GM12878 (cell line): ENCODE data around the gene KRT6C.

Experiments
- ETV6 ChIP-seq, 2 experiments: fragments of 450-650 bp in 1 of 2; IDR thresholded peaks in 1 of 2; conservative IDR thresholded peaks in 1 of 2; 2 replicates each; pipeline ENCODE4 v1.6.1; 2014; ENCODE audit warnings: antibody characterized with exemption in 1 of 2, borderline replicate concordance in 1 of 2, low read depth in 1 of 2, mild to moderate bottlenecking in 1 of 2, moderate library complexity in 1 of 2
- EZH2 ChIP-seq: IDR thresholded peaks from 2 replicates; pipeline ENCODE4 v1.6.1; 2012; ENCODE audit warnings: low read depth, mild to moderate bottlenecking, control low read depth, inconsistent platforms, low read length, borderline replicate concordance; ENCODE audit not compliant: control insufficient read depth
- FOS ChIP-seq: IDR thresholded peaks from 3 replicates; pipeline ENCODE4 v1.6.1; 2011; ENCODE audit warnings: borderline replicate concordance; ENCODE audit not compliant: insufficient read length; ENCODE audit errors: extremely low read depth
- FOXK2 ChIP-seq: fragments of 450-650 bp; IDR thresholded peaks from 2 replicates; pipeline ENCODE4 v1.6.1; 2017; ENCODE audit warnings: mild to moderate bottlenecking, moderate library complexity
- NFXL1 ChIP-seq: fragments of 450-650 bp; IDR thresholded peaks from 2 replicates; pipeline ENCODE4 v1.6.1; 2017; ENCODE audit warnings: antibody characterized with exemption, mild to moderate bottlenecking, borderline replicate concordance
- POLR2A ChIP-seq: IDR thresholded peaks from 2 replicates; pipeline ENCODE4 v1.6.1; 2011; ENCODE audit warnings: low read depth, mild to moderate bottlenecking, low read length
- RELA ChIP-seq: fragments of 450-650 bp; IDR thresholded peaks from 2 replicates; pipeline ENCODE4 v1.8.0; 2014; ENCODE audit warnings: borderline replicate concordance; ENCODE audit not compliant: partially characterized antibody
- RFX5 ChIP-seq: IDR thresholded peaks from 2 replicates; pipeline ENCODE4 v1.6.1; 2011; ENCODE audit warnings: low read depth, low read length, improper control_type of control experiment
- SMAD1 ChIP-seq: fragments of 450-650 bp; IDR thresholded peaks from 2 replicates; pipeline ENCODE4 v1.6.1; 2018; ENCODE audit warnings: mild to moderate bottlenecking, low read depth; ENCODE audit not compliant: partially characterized antibody
- TCF7 ChIP-seq: IDR thresholded peaks from 2 replicates; pipeline ENCODE4 v1.6.1; 2014; ENCODE audit warnings: antibody characterized with exemption, borderline replicate concordance
- TF ChIP-seq, protein P1 (sequence below), 3 experiments: IDR thresholded peaks in 2 of 3; conservative IDR thresholded peaks in 1 of 3; 2 replicates each; pipeline ENCODE4 v1.5.1; 2011; ENCODE audit warnings: low read depth in 3 of 3, low read length in 3 of 3, mild to moderate bottlenecking in 3 of 3, control low read depth in 2 of 3, moderate library complexity in 2 of 3, inconsistent platforms in 1 of 3, mixed read lengths in 1 of 3; ENCODE audit not compliant: control insufficient read depth in 2 of 3, insufficient read depth in 1 of 3; ENCODE audit errors: extremely low read depth in 1 of 3

DNA sequence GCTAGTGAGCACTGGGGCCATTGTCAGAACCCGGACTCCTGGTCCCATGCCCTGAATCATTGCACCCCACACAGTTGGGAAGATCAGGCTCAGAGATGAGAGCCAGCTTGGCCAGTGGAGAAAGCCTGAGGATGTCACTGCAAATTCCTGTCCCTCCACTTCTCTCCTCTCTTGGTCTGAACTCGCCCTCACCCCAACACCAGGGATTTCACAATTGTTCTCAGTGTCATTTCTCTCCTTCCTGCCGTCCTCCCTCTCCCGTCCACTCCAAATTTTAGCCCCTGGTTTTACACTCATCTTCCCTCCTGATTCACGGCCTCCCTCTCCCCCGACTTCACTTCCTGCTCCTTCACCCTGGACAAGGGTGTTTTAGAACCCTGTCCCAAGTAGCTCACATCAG lies 50.6 kb downstream of the KRT6C start:
- TF ChIP-seq RELA: no peak
- TF ChIP-seq, protein P1, sequence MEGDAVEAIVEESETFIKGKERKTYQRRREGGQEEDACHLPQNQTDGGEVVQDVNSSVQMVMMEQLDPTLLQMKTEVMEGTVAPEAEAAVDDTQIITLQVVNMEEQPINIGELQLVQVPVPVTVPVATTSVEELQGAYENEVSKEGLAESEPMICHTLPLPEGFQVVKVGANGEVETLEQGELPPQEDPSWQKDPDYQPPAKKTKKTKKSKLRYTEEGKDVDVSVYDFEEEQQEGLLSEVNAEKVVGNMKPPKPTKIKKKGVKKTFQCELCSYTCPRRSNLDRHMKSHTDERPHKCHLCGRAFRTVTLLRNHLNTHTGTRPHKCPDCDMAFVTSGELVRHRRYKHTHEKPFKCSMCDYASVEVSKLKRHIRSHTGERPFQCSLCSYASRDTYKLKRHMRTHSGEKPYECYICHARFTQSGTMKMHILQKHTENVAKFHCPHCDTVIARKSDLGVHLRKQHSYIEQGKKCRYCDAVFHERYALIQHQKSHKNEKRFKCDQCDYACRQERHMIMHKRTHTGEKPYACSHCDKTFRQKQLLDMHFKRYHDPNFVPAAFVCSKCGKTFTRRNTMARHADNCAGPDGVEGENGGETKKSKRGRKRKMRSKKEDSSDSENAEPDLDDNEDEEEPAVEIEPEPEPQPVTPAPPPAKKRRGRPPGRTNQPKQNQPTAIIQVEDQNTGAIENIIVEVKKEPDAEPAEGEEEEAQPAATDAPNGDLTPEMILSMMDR (IDR thresholded peaks at IDR 0.05 in 2 of 3, conservative IDR thresholded peaks at IDR 0.05 in 1 of 3; ENCODE audit: control insufficient read depth in 2 of 3, extremely low read depth in 1 of 3, insufficient read depth in 1 of 3, low read depth in 3 of 3, low read length in 3 of 3): no peak
- no peak for TF ChIP-seq ETV6 (conservative IDR thresholded peaks at IDR 0.05 in 1 of 2, IDR thresholded peaks at IDR 0.05 in 1 of 2; ENCODE audit: borderline replicate concordance in 1 of 2, low read depth in 1 of 2)
- no peak for TF ChIP-seq RFX5
- no peak for TF ChIP-seq TCF7
- no peak for TF ChIP-seq EZH2
- TF ChIP-seq NFXL1: no peak
- no peak for TF ChIP-seq FOXK2
- no peak for TF ChIP-seq FOS
- TF ChIP-seq POLR2A: no peak
- TF ChIP-seq SMAD1: no peak
